HepG2 (cell line): ENCODE data around the gene TTC39C. TPM values are rescaled to one million over a fixed set of nuclear protein-coding genes. Genes with fewer than 3 reads are reported as not detected.

Source experiments
- ATF7 ChIP-seq, 2 experiments: fragments of 450-650 bp in 1 of 2; sonication (generic) in 1 of 2; formaldehyde crosslinking in 1 of 2; IDR thresholded peaks; 2 replicates each; pipeline versions ENCODE4 v1.4.0 to v1.6.1; 2016 to 2020; ENCODE audit warnings: antibody characterized with exemption in 1 of 2, mild to moderate bottlenecking in 1 of 2, missing genetic modification reagents in 1 of 2
- CREBL2 ChIP-seq: sonication (generic); formaldehyde crosslinking; IDR thresholded peaks from 2 replicates; pipeline ENCODE4 v1.8.1; 2023; ENCODE audit warnings: missing genetic modification reagents, mild to moderate bottlenecking, borderline replicate concordance
- EHMT2 ChIP-seq: fragments of 200-600 bp; sonication (generic); IDR thresholded peaks from 2 replicates; pipeline ENCODE4 v1.7.0; 2017; ENCODE audit warnings: antibody characterized with exemption, low read depth, low read length, borderline replicate concordance
- ELF4 ChIP-seq: sonication (generic); formaldehyde crosslinking; IDR thresholded peaks from 2 replicates; pipeline ENCODE4 v1.5.0; 2020; ENCODE audit warnings: missing genetic modification reagents, mild to moderate bottlenecking, moderate library complexity, borderline replicate concordance
- HDAC6 ChIP-seq: fragments of 200-600 bp; sonication (generic); IDR thresholded peaks from 2 replicates; pipeline ENCODE4 v1.7.0; 2017; ENCODE audit warnings: mild to moderate bottlenecking, antibody characterized with exemption, low read length, low read depth
- HNF1B ChIP-seq: sonication (generic); formaldehyde crosslinking; IDR thresholded peaks from 2 replicates; pipeline ENCODE4 v1.5.1; 2020; ENCODE audit warnings: mild to moderate bottlenecking, moderate library complexity, missing genetic modification reagents
- HOXA9 ChIP-seq: sonication (generic); formaldehyde crosslinking; IDR thresholded peaks from 2 replicates; pipeline ENCODE4 v1.8.1; 2022; ENCODE audit warnings: missing genetic modification reagents, mild to moderate bottlenecking, moderate library complexity, borderline replicate concordance
- KLF11 ChIP-seq: IDR thresholded peaks from 2 replicates; pipeline ENCODE4 v1.6.1; 2016; ENCODE audit warnings: missing compliant biosample characterization
- KMT2A ChIP-seq: sonication (generic); formaldehyde crosslinking; IDR thresholded peaks from 2 replicates; pipeline ENCODE4 v1.4.0; 2020; ENCODE audit warnings: missing genetic modification reagents
- MEIS2 ChIP-seq: sonication (generic); formaldehyde crosslinking; IDR thresholded peaks from 2 replicates; pipeline ENCODE4 v1.9.0; 2021; ENCODE audit warnings: mild to moderate bottlenecking, missing genetic modification reagents
- NFE2L2 ChIP-seq: fragments of 150-350 bp; IDR thresholded peaks from 2 replicates; pipeline ENCODE4 v1.6.1; 2014; ENCODE audit warnings: low read length
- NR2F2 ChIP-seq: IDR thresholded peaks from 2 replicates; pipeline ENCODE4 v1.6.1; 2012; ENCODE audit warnings: low read depth, inconsistent platforms, borderline replicate concordance
- PAX8 ChIP-seq: sonication (generic); formaldehyde crosslinking; IDR thresholded peaks from 2 replicates; pipeline ENCODE4 v1.8.0; 2022; ENCODE audit warnings: mild to moderate bottlenecking, missing genetic modification reagents, borderline replicate concordance
- SNAI1 ChIP-seq: sonication (generic); formaldehyde crosslinking; IDR thresholded peaks from 2 replicates; pipeline ENCODE4 v1.5.0; 2020; ENCODE audit warnings: mild to moderate bottlenecking, missing genetic modification reagents, borderline replicate concordance
- TAF15 ChIP-seq: fragments of 200-400 bp; formaldehyde crosslinking; IDR thresholded peaks from one replicate; pipeline ENCODE4 v1.6.1; 2018; ENCODE audit warnings: mild to moderate bottlenecking, low read depth, low read length; ENCODE audit not compliant: poor library complexity, severe bottlenecking
- TCF7 ChIP-seq: sonication (generic); IDR thresholded peaks from 2 replicates; pipeline ENCODE4 v1.6.1; 2016; ENCODE audit warnings: antibody characterized with exemption, low read depth
- TIGD3 ChIP-seq: sonication (generic); formaldehyde crosslinking; IDR thresholded peaks from 2 replicates; pipeline ENCODE4 v1.5.1; 2020; ENCODE audit warnings: mild to moderate bottlenecking, missing genetic modification reagents, borderline replicate concordance
- ZBTB3 ChIP-seq: sonication (generic); formaldehyde crosslinking; IDR thresholded peaks from 2 replicates; pipeline ENCODE4 v1.4.0; 2020; ENCODE audit warnings: low read depth, mild to moderate bottlenecking, moderate library complexity, missing genetic modification reagents, borderline replicate concordance
- ZFP36L2 ChIP-seq: sonication (generic); formaldehyde crosslinking; IDR thresholded peaks from 2 replicates; pipeline ENCODE4 v1.4.0; 2020; ENCODE audit warnings: missing genetic modification reagents
- ZMAT3 ChIP-seq: sonication (generic); formaldehyde crosslinking; conservative IDR thresholded peaks from 2 replicates; pipeline ENCODE4 v1.7.0; 2021; ENCODE audit warnings: missing genetic modification reagents
- ZNF24 ChIP-seq: fragments of 450-650 bp; IDR thresholded peaks from 2 replicates; pipeline ENCODE4 v1.6.1; 2017; ENCODE audit warnings: antibody characterized with exemption, mild to moderate bottlenecking
- ZNF333 ChIP-seq: sonication (generic); formaldehyde crosslinking; IDR thresholded peaks from 2 replicates; pipeline ENCODE4 v1.4.0; 2020; ENCODE audit warnings: mild to moderate bottlenecking, missing genetic modification reagents, borderline replicate concordance
- ZNF674 ChIP-seq: sonication (generic); formaldehyde crosslinking; IDR thresholded peaks from 2 replicates; pipeline ENCODE4 v1.5.0; 2020; ENCODE audit warnings: low read depth, mild to moderate bottlenecking, missing genetic modification reagents
- ZNF709 ChIP-seq: sonication (generic); formaldehyde crosslinking; IDR thresholded peaks from 2 replicates; pipeline ENCODE4 v1.5.0; 2020; ENCODE audit warnings: mild to moderate bottlenecking, missing genetic modification reagents
- polyA plus RNA-seq, 8 experiments: library from polyadenylated mRNA; depleted of rRNA in 3 of 8; stranded (reverse) in 7 of 8; unstranded in 1 of 8; fragments of >200 nt; fragmentation: Illumina TruSeq in 4 of 8; extraction: Trizol in 4 of 8; gene quantifications; 2 replicates each; pipeline versions ENCODE4 v1.2.1 to v1.2.3, GENCODE V29; 2011 to 2016; ENCODE audit warnings: low read depth in 4 of 8, missing spikeins in 1 of 8, mixed read lengths in 1 of 8; ENCODE audit not compliant: insufficient read depth in 1 of 8
- total RNA-seq, 5 experiments: library from RNA; depleted of rRNA; stranded (reverse); fragments of >200 nt; fragmentation: Illumina TruSeq; extraction: Trizol; gene quantifications; 2 replicates each; pipeline ENCODE4 v1.2.3, GENCODE V29; 2016; ENCODE audit warnings: low read depth in 1 of 5
- TF ChIP-seq, protein P1 (sequence below): sonication (generic); formaldehyde crosslinking; IDR thresholded peaks from 2 replicates; pipeline ENCODE4 v1.5.1; 2020; ENCODE audit warnings: missing genetic modification reagents, mild to moderate bottlenecking, borderline replicate concordance

Gene TTC39C
- total and polyA plus RNA-seq, 2 of the 13 experiments (the other 11 are each of a cell fraction or from before 2014, with no cell fraction given): 19.1 to 25.9 TPM

- peak; percentile 38; the same call in 1 of the 2 replicates for TF ChIP-seq HOXA9 (CRISPR knock-in tag)
- no peak for TF ChIP-seq ATF7 (IDR thresholded peaks at IDR 0.05)
- peak; percentile 74; the same call in 1 of the 2 replicates for TF ChIP-seq ATF7 (CRISPR knock-in tag; IDR thresholded peaks at IDR 0.05)
- no peak for TF ChIP-seq ZFP36L2 (CRISPR knock-in tag)
- TF ChIP-seq SNAI1: no peak
- TF ChIP-seq PAX8 (CRISPR knock-in tag): no peak
- no peak for TF ChIP-seq ZNF333 (CRISPR knock-in tag)
- TF ChIP-seq NFE2L2: no peak
- no peak; the same call in 1 of the 2 replicates for TF ChIP-seq EHMT2
- no peak for TF ChIP-seq KMT2A (CRISPR knock-in tag)
- TF ChIP-seq, protein P1, sequence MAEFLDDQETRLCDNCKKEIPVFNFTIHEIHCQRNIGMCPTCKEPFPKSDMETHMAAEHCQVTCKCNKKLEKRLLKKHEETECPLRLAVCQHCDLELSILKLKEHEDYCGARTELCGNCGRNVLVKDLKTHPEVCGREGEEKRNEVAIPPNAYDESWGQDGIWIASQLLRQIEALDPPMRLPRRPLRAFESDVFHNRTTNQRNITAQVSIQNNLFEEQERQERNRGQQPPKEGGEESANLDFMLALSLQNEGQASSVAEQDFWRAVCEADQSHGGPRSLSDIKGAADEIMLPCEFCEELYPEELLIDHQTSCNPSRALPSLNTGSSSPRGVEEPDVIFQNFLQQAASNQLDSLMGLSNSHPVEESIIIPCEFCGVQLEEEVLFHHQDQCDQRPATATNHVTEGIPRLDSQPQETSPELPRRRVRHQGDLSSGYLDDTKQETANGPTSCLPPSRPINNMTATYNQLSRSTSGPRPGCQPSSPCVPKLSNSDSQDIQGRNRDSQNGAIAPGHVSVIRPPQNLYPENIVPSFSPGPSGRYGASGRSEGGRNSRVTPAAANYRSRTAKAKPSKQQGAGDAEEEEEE: no peak
- TF ChIP-seq ELF4: no peak
- TF ChIP-seq HDAC6: no peak
- TF ChIP-seq ZBTB3 (CRISPR knock-in tag): peak; percentile 88; the same call in 1 of the 2 replicates
- TF ChIP-seq CREBL2 (CRISPR knock-in tag): no peak
- TF ChIP-seq TCF7: peak; percentile 47; the same call in 1 of the 2 replicates
- TF ChIP-seq ZMAT3 (CRISPR knock-in tag): no peak
- TF ChIP-seq NR2F2: peak; percentile 89
- no peak for TF ChIP-seq MEIS2 (CRISPR knock-in tag)
- no peak for TF ChIP-seq TIGD3 (CRISPR knock-in tag)
- peak; percentile 27; the same call in 1 of the 2 replicates for TF ChIP-seq ZNF709 (CRISPR knock-in tag)
- no peak for TF ChIP-seq ZNF24
- TF ChIP-seq KLF11 (CRISPR knock-in tag): 0 out of 2 replicates have a peak, but pooled peaks have one; percentile 28
- TF ChIP-seq ZNF674 (CRISPR knock-in tag): no peak
- no peak for TF ChIP-seq HNF1B (CRISPR knock-in tag)
- TF ChIP-seq TAF15: no peak
These were observed 36.7 kb downstream of the TTC39C start (continued) for GRCh38 chr18:24051031-24051947.
